ENCODE data around the gene SERPINB1.

The SERPINB1 gene

DNA sequence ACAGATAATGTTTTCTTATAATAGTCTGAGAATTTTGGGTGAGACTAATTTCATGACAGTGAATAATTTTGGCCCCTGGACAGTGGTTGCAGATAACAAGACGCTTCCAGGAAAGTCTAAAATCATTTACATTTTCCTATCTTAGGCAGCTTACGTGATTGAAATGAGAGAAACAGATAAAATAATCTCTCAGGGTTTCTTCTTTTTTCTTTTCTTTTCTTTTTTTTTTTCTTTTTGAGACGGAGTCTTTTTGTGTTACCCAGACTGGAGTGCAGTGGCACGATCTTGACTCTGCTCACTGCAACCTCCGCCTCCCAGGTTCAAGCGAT lies 4.2 kb upstream of the SERPINB1 start:
- DNase-seq (ENCODE audit: low spot score): no peak

GRCh38 chr6:2844008-2844407 lies 2.3 kb upstream of the SERPINB1 start:
- no peak for DNase-seq (ENCODE audit: low spot score)

DNA sequence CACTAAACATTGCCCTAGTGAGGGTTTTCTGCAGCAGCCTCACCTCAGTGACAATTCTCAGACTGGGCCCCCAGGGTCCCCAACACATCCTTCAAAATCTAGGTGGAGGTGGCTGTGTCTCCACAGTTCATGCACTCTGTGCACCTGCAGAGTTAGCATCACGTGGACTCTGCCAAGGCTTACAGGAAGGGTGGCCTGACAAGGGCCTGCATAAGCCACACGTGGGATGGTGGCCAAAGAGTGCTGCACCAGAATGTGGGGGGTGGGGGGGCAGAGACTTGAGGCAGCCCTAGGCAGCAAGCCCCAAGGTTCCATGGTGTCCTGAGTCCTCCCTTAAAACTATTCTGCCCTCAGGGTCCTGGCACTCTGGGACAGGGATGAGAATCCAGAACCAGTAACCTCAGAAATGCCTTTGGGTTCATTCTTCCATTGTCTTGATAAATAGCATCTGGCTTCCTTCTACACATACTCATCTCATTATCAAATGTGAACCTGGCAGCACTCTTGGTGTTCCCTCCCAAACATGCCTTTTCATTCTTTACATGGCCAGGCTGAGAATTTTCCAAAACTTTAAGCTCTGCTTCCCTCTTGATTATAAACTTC lies 1.6 kb upstream of the SERPINB1 start:
- DNase-seq (ENCODE audit: low spot score): no peak

- no peak for DNase-seq (ENCODE audit: low spot score)
These were observed 483 bp upstream of the SERPINB1 start for GRCh38 chr6:2842139-2842552.

DNA sequence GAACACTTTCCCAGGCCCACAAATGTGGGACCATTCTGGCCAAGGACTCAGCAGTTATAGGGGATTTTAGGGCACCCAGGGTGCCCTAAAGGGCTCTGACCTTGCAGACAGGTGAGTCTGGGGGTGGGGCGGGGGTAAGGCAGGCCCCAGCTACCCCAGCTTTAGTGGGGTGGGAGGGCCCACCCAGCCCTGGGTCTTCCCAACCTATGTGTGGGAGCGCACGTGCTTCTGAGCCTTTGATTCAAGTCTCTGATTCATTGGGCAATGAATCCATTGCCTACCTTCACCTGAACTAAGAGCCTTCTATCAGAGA lies 958 bp downstream of the SERPINB1 start:
- DNase-seq (ENCODE audit: low spot score): no peak

GRCh38 chr6:2839982-2840748 lies 1.5 kb downstream of the SERPINB1 start:
- DNase-seq (ENCODE audit: low spot score): no peak

- DNase-seq (ENCODE audit: low spot score): no peak
These were observed 2.3 kb downstream of the SERPINB1 start for GRCh38 chr6:2839195-2839981.

GRCh38 chr6:2838251-2838650 lies 3.4 kb downstream of the SERPINB1 start:
- DNase-seq (ENCODE audit: low spot score): no peak

DNA sequence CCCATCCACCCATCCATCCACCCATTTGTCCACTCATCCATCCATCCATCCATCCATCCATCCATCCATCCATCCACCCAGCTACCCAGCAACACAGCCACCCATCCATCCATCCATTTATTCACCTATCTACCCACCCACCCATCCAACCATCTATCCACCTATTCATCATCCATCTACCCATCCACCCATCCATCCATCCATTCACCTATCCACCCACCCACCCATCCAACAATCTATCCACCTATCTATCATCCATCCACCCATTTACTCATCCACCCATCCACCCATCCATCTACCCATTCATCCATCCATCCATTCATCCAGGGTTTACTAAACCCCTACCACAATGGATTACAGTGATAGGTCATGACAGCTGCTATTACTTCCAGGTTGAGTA lies 7.4 kb downstream of the SERPINB1 start:
- DNase-seq (ENCODE audit: low spot score): no peak

- DNase-seq (ENCODE audit: low spot score): no peak
These were observed 10.3 kb downstream of the SERPINB1 start for GRCh38 chr6:2831392-2831791.

DNA sequence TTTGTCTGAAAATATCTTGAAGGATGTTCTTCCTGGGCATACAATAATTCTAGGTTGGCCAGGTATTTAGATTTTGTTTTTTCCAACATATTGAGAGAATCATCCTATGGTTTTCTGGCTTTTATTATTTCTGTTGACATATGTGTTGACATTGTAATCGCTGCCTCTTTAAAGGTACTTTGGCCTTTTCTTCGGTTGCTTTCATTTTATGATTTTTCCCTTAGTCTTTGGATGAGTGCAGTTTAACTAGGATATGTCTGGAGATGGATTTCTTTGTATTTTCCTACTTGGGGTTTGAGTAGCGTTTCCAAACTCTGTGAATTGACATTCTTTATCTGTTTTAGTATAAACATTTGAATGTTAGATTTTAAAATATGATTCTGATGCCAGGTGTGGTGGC lies 11.5 kb downstream of the SERPINB1 start:
- DNase-seq (ENCODE audit: low spot score): no peak

DNA sequence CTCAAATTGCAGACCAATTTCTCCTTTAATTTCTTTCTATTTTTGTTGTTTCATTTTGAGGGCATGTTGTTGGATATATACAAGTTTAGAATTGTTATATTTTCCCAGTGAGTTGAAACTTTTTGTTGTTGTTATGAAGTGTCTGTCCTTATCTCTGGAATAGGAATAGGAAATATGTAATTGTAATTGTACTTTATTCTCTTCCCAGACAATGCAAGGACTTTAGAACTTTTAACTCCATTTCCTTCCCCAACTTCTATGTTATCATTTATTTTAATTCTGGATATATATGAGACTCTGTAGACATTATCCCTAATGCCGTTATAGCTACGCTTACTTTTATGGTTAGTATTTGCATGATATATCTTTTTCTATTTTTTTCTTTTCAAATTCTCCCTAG lies 12.4 kb downstream of the SERPINB1 start:
- no peak for DNase-seq (ENCODE audit: low spot score)

- DNase-seq (ENCODE audit: low spot score): no peak
These were observed 13.0 kb downstream of the SERPINB1 start for GRCh38 chr6:2828629-2829028.

DNA sequence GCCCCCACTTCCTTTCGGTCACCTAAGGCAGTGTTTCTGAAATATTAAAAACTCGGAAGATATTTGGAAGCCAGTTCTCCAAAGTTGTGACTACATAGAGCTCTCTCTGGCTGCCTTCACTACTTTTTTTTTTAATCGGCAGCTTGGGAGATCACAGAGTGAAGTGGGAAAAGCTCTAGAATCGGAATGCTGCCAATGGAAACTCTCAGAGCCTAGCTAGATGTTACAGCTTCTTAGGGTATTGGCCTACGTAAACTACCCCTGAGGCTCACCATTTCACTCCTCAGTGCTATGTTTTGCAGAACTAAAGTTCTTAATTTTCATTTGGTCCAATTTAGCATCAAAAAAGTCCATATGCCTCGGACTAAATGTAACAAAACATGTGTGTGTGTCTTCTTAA lies 14.5 kb downstream of the SERPINB1 start:
- no peak for DNase-seq (ENCODE audit: low spot score)

GRCh38 chr6:2826131-2826530 lies 15.5 kb downstream of the SERPINB1 start:
- DNase-seq (ENCODE audit: low spot score): no peak

DNA sequence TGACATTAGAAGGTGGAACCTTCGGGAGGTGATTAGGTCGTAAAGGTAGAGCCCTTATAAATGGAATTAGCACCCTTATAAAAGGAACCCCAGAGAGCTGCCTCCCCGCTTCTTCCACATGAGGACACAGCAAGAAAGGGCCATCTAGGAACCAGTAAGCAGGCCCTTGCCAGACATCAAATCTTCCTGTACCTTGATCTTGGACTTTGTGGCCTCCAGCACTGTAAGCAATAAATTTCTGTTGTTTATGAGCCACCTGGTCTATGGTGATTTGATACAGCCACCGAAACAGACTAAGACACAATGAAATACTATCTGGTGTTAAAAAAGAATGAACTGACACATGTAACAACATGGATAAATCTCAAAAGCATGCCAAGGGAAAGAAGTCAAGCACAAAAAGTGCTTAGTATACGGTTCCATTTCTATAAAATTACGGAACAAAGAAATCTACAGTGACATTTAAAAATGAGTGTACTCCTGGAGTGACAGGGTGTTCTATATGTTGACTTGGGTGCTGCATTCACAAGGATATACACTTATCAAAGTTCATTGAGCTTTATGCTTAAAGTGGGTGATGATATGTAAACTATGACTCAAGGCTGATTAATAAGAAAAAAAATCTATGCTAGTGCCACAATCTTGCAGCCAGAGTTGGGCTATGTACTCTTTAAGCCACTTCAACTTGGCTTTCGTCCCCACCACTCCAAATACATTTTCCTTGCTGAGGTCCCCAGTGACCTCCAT lies 18.4 kb downstream of the SERPINB1 start:
- DNase-seq (ENCODE audit: low spot score): no peak

DNA sequence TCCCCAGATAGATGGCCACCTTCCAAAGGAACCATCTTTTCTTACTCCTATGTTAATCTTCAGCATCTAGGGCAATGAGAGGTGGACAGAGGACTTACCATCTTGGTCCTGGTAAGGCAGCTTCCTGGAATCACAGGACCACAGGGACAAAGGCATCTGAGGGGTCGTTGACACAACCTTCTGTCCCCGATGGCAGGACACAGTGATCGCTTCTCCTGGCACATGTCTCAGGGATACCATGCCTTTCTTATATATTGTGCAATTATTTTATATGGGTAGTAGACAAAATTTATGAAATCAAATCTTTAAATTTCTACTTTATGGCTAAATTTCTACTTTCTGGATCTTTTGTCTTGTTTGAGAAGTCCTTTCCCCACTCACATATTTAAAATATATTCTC lies 20.1 kb downstream of the SERPINB1 start:
- DNase-seq (ENCODE audit: low spot score): no peak

GRCh38 chr6:2820415-2820814 lies 21.2 kb downstream of the SERPINB1 start:
- DNase-seq (ENCODE audit: low spot score): no peak

DNA sequence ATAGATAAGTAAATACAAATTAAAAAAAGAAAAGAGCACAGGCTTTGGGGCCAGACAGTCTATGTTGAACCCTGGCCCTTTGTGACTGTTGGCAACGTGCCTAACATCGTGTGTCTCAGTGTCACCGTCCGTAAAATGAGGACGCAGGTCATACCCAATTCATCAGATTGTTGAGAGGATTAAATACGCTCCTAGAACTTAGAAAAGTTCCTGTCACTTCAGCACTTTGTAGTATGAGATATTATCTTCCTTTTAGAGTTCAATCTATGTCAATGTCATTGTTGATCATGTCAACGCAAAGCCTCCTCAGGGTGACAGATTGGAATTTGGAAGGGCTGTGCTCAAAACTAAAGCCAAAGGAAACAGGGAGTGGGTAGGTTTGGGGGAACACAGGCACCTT lies 21.7 kb downstream of the SERPINB1 start:
- no peak for DNase-seq (ENCODE audit: low spot score)

GRCh38 chr6:2819115-2819514 lies 22.5 kb downstream of the SERPINB1 start:
- no peak for DNase-seq (ENCODE audit: low spot score)

DNA sequence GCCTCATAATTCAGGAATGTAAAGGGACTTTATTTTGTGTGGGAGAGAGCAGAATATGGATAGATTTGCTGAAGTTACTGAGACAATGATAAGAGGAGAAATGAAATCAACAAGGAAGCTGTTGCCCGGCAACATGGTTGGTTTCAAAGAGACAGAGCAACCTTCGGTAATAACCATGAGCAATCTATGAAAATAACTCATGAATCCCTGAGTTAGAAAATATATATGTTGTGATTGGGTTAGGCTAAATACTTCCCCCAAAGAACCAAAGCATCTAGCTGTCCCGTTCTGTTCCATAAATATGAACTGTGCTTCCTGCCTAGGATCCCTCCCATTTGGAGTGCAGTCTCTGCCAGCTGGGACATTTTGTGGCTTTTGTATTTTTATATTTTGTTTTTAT lies 23.1 kb downstream of the SERPINB1 start:
- no peak for DNase-seq (ENCODE audit: low spot score)

DNA sequence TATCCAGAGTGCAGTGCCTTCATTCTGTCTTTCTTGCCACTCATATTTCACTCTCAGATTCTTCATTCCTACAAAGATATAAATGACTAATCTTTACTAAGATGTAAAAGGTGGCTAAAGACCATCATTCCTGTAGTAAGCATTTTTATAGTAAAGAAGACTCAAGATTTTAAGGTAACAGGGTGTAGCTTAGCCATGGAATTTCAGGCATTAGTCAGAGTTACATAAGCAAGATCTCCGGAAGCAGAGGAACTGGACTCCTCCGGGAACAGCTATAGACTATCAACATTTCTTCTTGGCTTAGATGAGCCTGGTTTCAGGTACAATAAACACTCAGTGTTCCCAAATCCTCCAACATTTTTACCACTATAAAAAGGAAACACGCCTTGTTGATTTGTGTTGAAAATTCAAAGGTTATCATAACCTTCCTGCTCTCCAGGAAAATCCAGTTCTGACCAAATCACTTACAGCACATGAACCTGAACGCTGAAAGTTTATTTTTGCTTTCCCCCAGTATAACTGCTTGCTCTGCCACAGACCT lies 23.7 kb downstream of the SERPINB1 start:
- no peak for DNase-seq (ENCODE audit: low spot score)

- no peak for DNase-seq (ENCODE audit: low spot score)
These were observed 25.5 kb downstream of the SERPINB1 start for GRCh38 chr6:2816158-2816557.
